Fibroblast of lung (primary cell): ENCODE data around the gene LONP2. TPM values are rescaled to one million over a fixed set of nuclear protein-coding genes. Genes with fewer than 3 reads are reported as not detected.

ENCODE experiments used
- DNase-seq, 2 donors: peaks; one replicate each; pipeline versions ENCODE4 v3.0.0 to v3.0.0-alpha.2; 2010; ENCODE audit warnings: low read depth in 2 of 2
- H2AFZ ChIP-seq: 2 replicates; pipeline ENCODE4 v1.5.1; 2012; ENCODE audit warnings: low read length, control low read depth, inconsistent platforms
- H3K27ac ChIP-seq: 2 replicates; pipeline ENCODE4 v1.5.1; 2011; ENCODE audit warnings: low read length, control low read depth; ENCODE audit not compliant: insufficient read depth
- H3K27me3 ChIP-seq: 2 replicates; pipeline ENCODE4 v1.5.1; 2011; ENCODE audit warnings: mild to moderate bottlenecking, low read length; ENCODE audit not compliant: control insufficient read depth, insufficient read depth
- H3K36me3 ChIP-seq: 2 replicates; pipeline ENCODE4 v1.5.1; 2011; ENCODE audit warnings: low read length; ENCODE audit not compliant: control insufficient read depth, insufficient read depth
- H3K4me1 ChIP-seq: 2 replicates; pipeline ENCODE4 v1.5.1; 2011; ENCODE audit warnings: low read length; ENCODE audit not compliant: control insufficient read depth, insufficient read depth; ENCODE audit errors: extremely low read depth
- H3K4me2 ChIP-seq: 2 replicates; pipeline ENCODE4 v1.5.1; 2011; ENCODE audit warnings: low read length, control low read depth; ENCODE audit not compliant: insufficient read depth; ENCODE audit errors: extremely low read depth
- H3K4me3 ChIP-seq, 4 experiments: fragments of 200-600 bp in 1 of 4; sonication (generic) in 1 of 4; replicated peaks in 1 of 4; 2 replicates each; pipeline ENCODE4 v1.5.1; 2011 to 2016; ENCODE audit warnings: low read length in 4 of 4, low read depth in 3 of 4, mild to moderate bottlenecking in 3 of 4, control low read depth in 2 of 4, inconsistent platforms in 1 of 4, mixed read lengths in 1 of 4; ENCODE audit not compliant: insufficient read depth in 1 of 4; ENCODE audit errors: control extremely low read depth in 1 of 4
- H3K79me2 ChIP-seq: 2 replicates; pipeline ENCODE4 v1.5.1; 2012; ENCODE audit warnings: mild to moderate bottlenecking, low read length, inconsistent platforms; ENCODE audit not compliant: control insufficient read depth, insufficient read depth
- H3K9ac ChIP-seq: 2 replicates; pipeline ENCODE4 v1.5.1; 2011; ENCODE audit warnings: mild to moderate bottlenecking, low read length, control low read depth; ENCODE audit not compliant: insufficient read depth
- H3K9me3 ChIP-seq: 2 replicates; pipeline ENCODE4 v1.5.1; 2012; ENCODE audit warnings: low read depth, low read length; ENCODE audit not compliant: control insufficient read depth, insufficient read depth
- H4K20me1 ChIP-seq: 2 replicates; pipeline ENCODE4 v1.5.1; 2011; ENCODE audit warnings: low read length; ENCODE audit not compliant: control insufficient read depth, insufficient read depth; ENCODE audit errors: extremely low read depth
- EZH2 ChIP-seq: IDR thresholded peaks from 2 replicates; pipeline ENCODE4 v1.5.1; 2012; ENCODE audit warnings: low read length, control low read depth, mild to moderate bottlenecking; ENCODE audit errors: missing control alignments
- polyA plus RNA-seq, 2 donors: library from polyadenylated mRNA; depleted of rRNA in 1 of 2; stranded (reverse) in 1 of 2; unstranded in 1 of 2; fragments of >200 nt; gene quantifications; 2 replicates each; pipeline ENCODE4 v1.2.1, GENCODE V29; 2011 to 2012; ENCODE audit warnings: missing spikeins in 1 of 2
- total RNA-seq: library from RNA; depleted of rRNA; stranded (reverse); fragments of >200 nt; gene quantifications from 2 replicates; pipeline ENCODE4 v1.2.1, GENCODE V29; 2014
- TF ChIP-seq, protein P1 (sequence below), 2 donors: IDR thresholded peaks in 1 of 2; conservative IDR thresholded peaks in 1 of 2; 1 replicate in 1 of 2; 2 replicates in 1 of 2; pipeline ENCODE4 v1.5.1; 2011 to 2012; ENCODE audit warnings: low read length in 2 of 2, control low read depth in 1 of 2, inconsistent platforms in 1 of 2, low read depth in 1 of 2, mild to moderate bottlenecking in 1 of 2

Gene LONP2
- total and polyA plus RNA-seq, 2 donors (not counting 1 experiment from before 2014, with no cell fraction given) = 44.0 to 60.8 TPM

GRCh38 chr16:48206594-48207242, 37.4 kb upstream of the LONP2 start:
- Histone ChIP-seq H3K27me3 (peaks cover 4% of the 10 kb centered on the region), H3K79me2 (no peaks in the 10 kb centered on the region), H3K4me2 (no peak overlapping the region), H3K27ac (no peak overlapping the region), H3K9ac (no peak overlapping the region), H2AFZ (no peak overlapping the region), H4K20me1 (no peaks in the 10 kb centered on the region), H3K4me1 (no peaks in the 10 kb centered on the region), H3K9me3 (no peaks in the 10 kb centered on the region), H3K36me3 (no peaks in the 10 kb centered on the region), H3K4me3 (no peak overlapping the region)
- no peak for TF ChIP-seq EZH2
- TF ChIP-seq, protein P1, sequence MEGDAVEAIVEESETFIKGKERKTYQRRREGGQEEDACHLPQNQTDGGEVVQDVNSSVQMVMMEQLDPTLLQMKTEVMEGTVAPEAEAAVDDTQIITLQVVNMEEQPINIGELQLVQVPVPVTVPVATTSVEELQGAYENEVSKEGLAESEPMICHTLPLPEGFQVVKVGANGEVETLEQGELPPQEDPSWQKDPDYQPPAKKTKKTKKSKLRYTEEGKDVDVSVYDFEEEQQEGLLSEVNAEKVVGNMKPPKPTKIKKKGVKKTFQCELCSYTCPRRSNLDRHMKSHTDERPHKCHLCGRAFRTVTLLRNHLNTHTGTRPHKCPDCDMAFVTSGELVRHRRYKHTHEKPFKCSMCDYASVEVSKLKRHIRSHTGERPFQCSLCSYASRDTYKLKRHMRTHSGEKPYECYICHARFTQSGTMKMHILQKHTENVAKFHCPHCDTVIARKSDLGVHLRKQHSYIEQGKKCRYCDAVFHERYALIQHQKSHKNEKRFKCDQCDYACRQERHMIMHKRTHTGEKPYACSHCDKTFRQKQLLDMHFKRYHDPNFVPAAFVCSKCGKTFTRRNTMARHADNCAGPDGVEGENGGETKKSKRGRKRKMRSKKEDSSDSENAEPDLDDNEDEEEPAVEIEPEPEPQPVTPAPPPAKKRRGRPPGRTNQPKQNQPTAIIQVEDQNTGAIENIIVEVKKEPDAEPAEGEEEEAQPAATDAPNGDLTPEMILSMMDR (conservative IDR thresholded peaks at IDR 0.05 in 1 of 2, IDR thresholded peaks at IDR 0.05 in 1 of 2; ENCODE audit: low read depth in 1 of 2, low read length in 2 of 2) = no peak
- DNase-seq = peak in 1 of 2 donors; percentile 23

- H2AFZ ChIP-seq = no peak overlapping the region
- H3K79me2 ChIP-seq = no peaks in the 10 kb centered on the region
- H4K20me1 ChIP-seq = no peaks in the 10 kb centered on the region
- no peak for DNase-seq
- H3K27ac ChIP-seq = no peak overlapping the region
- H3K4me2 ChIP-seq = no peak overlapping the region
- H3K4me1 ChIP-seq = no peaks in the 10 kb centered on the region
- no peak overlapping the region for H3K4me3 ChIP-seq
- peaks cover 2% of the 10 kb centered on the region for H3K27me3 ChIP-seq
- no peaks in the 10 kb centered on the region for H3K9me3 ChIP-seq
- no peaks in the 10 kb centered on the region for H3K36me3 ChIP-seq
- no peak for TF ChIP-seq EZH2
- TF ChIP-seq, protein P1 (conservative IDR thresholded peaks at IDR 0.05 in 1 of 2, IDR thresholded peaks at IDR 0.05 in 1 of 2; ENCODE audit: low read depth in 1 of 2, low read length in 2 of 2) = no peak
- H3K9ac ChIP-seq = no peak overlapping the region
Measured at GRCh38 chr16:48210747-48211146, 33.4 kb upstream of the LONP2 start.

- Histone ChIP-seq H3K79me2 (no peaks in the 10 kb centered on the region), H3K27me3 (peaks cover 2% of the 10 kb centered on the region), H3K4me2 (no peak overlapping the region), H3K27ac (no peak overlapping the region), H4K20me1 (no peaks in the 10 kb centered on the region), H3K9ac (no peak overlapping the region), H3K4me3 (no peak overlapping the region), H3K4me1 (no peaks in the 10 kb centered on the region), H3K36me3 (no peaks in the 10 kb centered on the region), H2AFZ (no peak overlapping the region), H3K9me3 (no peaks in the 10 kb centered on the region)
- DNase-seq = no peak
- TF ChIP-seq, protein P1 (conservative IDR thresholded peaks at IDR 0.05 in 1 of 2, IDR thresholded peaks at IDR 0.05 in 1 of 2; ENCODE audit: low read depth in 1 of 2, low read length in 2 of 2) = no peak
- TF ChIP-seq EZH2 = no peak
Measured at GRCh38 chr16:48212033-48212432, 32.1 kb upstream of the LONP2 start.
